ENCODE data around the gene BEST1. TPM values are rescaled to one million over a fixed set of nuclear protein-coding genes. Genes with fewer than 3 reads are reported as not detected.

BEST1 gene
- total RNA-seq, 1 donor from 2014 or later: 2.1 TPM

DNA sequence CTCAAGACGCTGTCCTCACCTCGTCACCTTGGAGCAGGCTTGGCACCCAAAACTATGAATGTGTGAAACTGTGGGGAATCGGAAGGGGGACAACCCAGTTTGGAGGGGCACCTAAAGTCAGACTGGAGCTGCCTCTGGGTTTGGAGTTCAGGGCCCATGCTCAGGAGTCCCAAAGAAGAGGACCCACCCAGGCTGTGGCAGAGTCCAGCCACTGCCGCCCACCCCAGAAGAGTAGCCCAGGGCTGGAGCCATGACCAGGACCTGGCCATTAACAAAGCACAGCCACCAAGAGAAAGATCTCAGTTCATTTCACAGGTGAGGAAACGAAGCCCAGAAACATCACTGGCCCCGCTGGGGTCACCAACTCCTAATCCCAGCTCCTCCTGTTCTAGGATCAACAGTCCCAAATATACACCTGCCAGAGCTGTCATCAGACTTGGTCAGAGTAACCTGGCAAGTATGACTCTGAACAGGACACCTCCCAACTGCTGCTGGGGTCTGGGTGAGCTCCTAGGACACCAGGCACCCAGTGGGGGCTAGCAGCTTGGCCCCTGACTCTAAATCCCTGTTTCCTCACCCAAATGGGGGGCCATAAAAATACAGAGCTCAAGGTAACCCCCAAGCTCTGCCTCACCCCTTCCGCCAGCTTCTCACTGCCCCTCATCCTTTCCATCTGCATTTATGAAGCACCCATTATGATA is 35.5 kb upstream of the BEST1 start:
- Histone ChIP-seq H3K4me3 (ENCODE audit: low read length in 3 of 3) (peak overlapping the region in 1 of 3 donors; percentile 54), H3K27me3 (ENCODE audit: control insufficient read depth in 3 of 3, insufficient read depth in 3 of 3, low read length in 3 of 3) (peaks cover 11 to 21% (median 20%) of the 10 kb centered on the region in 3 donors), H3K9ac (ENCODE audit: low read depth in 1 of 3, low read length in 3 of 3) (no peak overlapping the region), H3K27ac (ENCODE audit: low read depth, low read length) (no peak overlapping the region), H3K4me1 (ENCODE audit: control insufficient read depth in 3 of 3, insufficient read depth in 3 of 3, low read length in 3 of 3) (peaks cover 42 to 45% (median 44%) of the 10 kb centered on the region in 3 donors), H3K36me3 (ENCODE audit: control insufficient read depth in 3 of 3, insufficient read depth in 3 of 3, low read length in 3 of 3) (no peaks in the 10 kb centered on the region), H3K9me3 (ENCODE audit: control insufficient read depth in 3 of 3, low read length in 3 of 3) (no peaks in the 10 kb centered on the region)

DNA sequence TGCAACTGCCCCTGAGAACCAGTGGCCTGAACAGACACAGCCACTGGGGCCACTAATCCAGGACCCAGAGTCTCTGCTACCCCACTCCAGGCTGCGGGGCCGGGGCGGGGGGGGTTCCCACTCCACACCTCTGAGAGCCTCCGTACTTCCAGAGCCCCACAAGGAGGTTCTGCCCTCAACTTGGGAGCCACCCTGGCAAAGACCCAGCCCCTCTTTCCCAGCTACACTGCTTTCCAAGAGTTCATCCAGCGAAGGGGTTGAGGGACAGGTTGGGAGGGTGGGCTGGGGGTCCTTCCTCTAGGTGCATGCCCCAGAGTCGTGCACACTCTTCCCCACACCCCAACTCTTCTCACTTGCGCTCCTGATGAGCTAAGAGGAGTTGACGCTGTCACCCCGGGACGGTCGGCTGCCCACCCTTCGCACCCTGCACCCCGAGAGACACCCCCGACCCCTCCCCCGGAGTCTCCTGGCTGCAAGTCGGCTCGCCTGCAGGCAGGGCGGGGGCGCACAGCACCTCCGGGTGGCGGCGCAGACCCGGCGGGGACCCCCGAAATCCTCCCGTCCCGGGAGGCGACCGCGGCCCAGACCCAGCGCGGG is 33.3 kb upstream of the BEST1 start:
- Histone ChIP-seq H3K27me3 (ENCODE audit: control insufficient read depth in 3 of 3, insufficient read depth in 3 of 3, low read length in 3 of 3) (peaks cover 11 to 32% (median 24%) of the 10 kb centered on the region in 3 donors), H3K4me3 (ENCODE audit: low read length in 3 of 3) (peak overlapping the region; percentile 66 to 70 (median 69)), H3K9me3 (ENCODE audit: control insufficient read depth in 3 of 3, low read length in 3 of 3) (no peaks in the 10 kb centered on the region), H3K9ac (ENCODE audit: low read depth in 1 of 3, low read length in 3 of 3) (peak overlapping the region; percentile 23 to 79 (median 33)), H3K36me3 (ENCODE audit: control insufficient read depth in 3 of 3, insufficient read depth in 3 of 3, low read length in 3 of 3) (no peaks in the 10 kb centered on the region), H3K27ac (ENCODE audit: low read depth, low read length) (peak overlapping the region; percentile 56), H3K4me1 (ENCODE audit: control insufficient read depth in 3 of 3, insufficient read depth in 3 of 3, low read length in 3 of 3) (peaks cover 34 to 41% (median 35%) of the 10 kb centered on the region in 3 donors)

DNA sequence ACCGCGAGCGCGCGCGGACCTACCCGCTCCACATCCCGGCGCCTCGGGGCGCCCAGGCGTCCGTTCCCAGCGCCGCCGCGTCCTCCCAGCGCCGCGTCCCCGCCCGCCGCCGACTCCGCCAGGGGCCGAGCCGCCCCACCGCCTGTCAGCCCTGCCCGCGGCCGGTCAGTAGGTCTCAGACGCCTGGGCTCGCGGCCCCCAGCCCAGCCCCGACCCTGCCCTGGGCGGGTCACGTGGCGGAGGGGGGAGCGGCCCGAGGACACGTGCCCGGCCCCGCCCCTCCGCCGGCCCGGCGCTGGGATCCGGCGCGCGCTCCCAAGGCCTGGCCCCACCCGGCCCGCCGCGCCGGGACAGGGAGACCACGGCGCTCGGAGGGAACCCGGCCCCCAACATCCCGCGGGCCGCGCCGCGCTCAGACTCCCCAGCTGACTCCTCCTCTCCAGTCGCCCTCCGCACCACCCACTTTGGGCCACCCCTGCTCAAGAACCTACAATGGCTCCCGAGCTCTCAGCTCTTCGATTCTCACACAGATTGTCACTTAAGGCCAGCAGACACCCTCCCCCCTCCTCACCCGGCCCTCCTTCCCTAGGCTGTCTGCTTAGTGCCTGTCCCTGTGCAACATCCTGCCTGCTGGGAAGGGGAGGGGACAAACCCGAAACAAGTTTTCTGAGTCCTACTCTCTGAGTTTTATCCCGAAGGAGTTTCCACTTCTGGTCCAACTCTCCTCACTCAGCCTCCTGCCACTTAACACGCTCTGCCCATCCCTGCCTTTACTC is 32.6 kb upstream of the BEST1 start, which contains the start of gene RAB3IL1:
RAB3IL1 (minus strand) TSS at position 233 of the 776 bp plus-strand sequence; CDS start at position 34, 199 bp downstream.
- H3K27ac ChIP-seq (ENCODE audit: low read depth, low read length): peak within 1 kb of the TSS; percentile 71
- no peaks in the 10 kb centered on the region for H3K9me3 ChIP-seq (ENCODE audit: control insufficient read depth in 3 of 3, low read length in 3 of 3)
- peaks cover 11 to 32% (median 24%) of the 10 kb centered on the region in 3 donors for H3K27me3 ChIP-seq (ENCODE audit: control insufficient read depth in 3 of 3, insufficient read depth in 3 of 3, low read length in 3 of 3)
- peak within 1 kb of the TSS; percentile 66 to 70 (median 69) for H3K4me3 ChIP-seq (ENCODE audit: low read length in 3 of 3)
- H3K36me3 ChIP-seq (ENCODE audit: control insufficient read depth in 3 of 3, insufficient read depth in 3 of 3, low read length in 3 of 3): no peaks in the 10 kb centered on the region
- H3K9ac ChIP-seq (ENCODE audit: low read depth in 1 of 3, low read length in 3 of 3): peak within 1 kb of the TSS; percentile 33 to 79 (median 40)
- H3K4me1 ChIP-seq (ENCODE audit: control insufficient read depth in 3 of 3, insufficient read depth in 3 of 3, low read length in 3 of 3): peaks cover 27 to 34% (median 31%) of the 10 kb centered on the region in 3 donors

DNA sequence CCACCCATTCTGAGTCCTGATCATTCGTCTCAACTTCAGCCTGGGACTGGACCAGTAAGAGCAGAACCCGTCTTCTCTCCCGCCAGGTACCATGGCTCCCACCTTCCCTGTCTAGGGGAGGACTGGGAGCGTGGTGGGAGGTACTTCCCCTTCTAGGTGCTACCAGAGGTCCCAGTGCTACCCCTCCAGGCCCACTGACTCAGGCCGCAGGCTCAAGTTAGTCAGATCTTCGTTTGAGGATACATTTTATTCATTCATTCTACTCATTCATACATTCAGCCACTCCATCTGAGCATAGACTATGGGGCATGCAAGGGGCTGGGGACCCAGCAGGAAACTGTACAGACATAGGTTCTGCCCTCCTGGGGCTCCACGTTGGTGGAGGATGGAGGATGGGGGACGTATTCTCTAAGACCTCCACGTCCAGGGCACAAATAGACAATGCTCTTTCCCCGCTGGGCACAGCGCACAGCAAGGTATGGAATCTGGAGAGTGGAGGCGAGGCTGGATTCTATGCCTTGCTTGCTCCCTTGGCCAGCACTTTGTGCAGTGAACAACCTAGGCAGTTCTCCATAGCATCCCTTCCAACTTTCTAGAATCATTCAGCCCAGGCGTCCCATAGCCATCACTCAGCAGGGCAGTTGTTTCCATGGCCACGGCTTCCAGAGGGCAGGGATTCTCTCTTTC is 31.8 kb upstream of the BEST1 start:
- peaks cover 35 to 39% (median 36%) of the 10 kb centered on the region in 3 donors for H3K4me1 ChIP-seq (ENCODE audit: control insufficient read depth in 3 of 3, insufficient read depth in 3 of 3, low read length in 3 of 3)
- peaks cover 11 to 32% (median 24%) of the 10 kb centered on the region in 3 donors for H3K27me3 ChIP-seq (ENCODE audit: control insufficient read depth in 3 of 3, insufficient read depth in 3 of 3, low read length in 3 of 3)
- H3K27ac ChIP-seq (ENCODE audit: low read depth, low read length): peak overlapping the region; percentile 71
- no peak overlapping the region for H3K4me3 ChIP-seq (ENCODE audit: low read length in 3 of 3)
- H3K9me3 ChIP-seq (ENCODE audit: control insufficient read depth in 3 of 3, low read length in 3 of 3): no peaks in the 10 kb centered on the region
- no peaks in the 10 kb centered on the region for H3K36me3 ChIP-seq (ENCODE audit: control insufficient read depth in 3 of 3, insufficient read depth in 3 of 3, low read length in 3 of 3)
- H3K9ac ChIP-seq (ENCODE audit: low read depth in 1 of 3, low read length in 3 of 3): peak overlapping the region in 2 of 3 donors; percentile 8 to 79

DNA sequence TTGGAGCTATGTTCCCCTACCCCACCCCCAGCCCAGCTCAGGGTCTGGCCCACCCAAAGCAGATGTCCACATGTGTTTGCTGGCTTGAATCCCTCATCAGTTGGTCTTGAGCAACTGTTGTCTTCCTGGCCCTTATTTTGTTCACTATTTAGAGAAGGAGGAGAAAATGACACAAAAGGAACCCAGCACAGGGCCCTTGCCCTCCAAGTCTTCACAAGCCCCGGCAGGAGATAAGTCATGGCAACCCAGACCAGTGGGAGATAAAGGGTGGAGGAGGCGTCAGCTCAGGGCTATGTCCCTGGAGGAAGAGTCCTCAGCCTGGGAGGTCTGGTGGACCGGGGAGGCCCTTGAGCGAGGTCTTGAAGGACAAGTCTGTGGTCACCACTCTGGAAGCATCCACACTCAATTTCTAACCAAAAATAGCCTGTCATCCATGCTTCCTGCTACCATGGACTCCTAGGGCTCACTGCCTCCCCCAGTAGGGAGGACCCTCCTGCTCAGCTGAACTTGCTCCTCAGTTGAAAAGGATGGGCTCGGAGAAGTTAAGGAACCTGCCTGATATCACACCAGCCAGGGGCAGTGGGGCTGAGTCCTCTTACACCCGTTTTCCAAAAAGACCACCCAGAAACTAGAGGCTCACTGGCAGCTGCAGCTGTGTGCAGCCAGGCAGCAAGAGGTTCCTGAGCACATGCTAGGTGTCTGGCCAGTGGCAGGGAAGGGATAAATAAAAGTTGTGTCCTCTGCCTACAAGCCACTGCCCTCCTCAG is 31.0 kb upstream of the BEST1 start:
- peaks cover 11 to 32% (median 24%) of the 10 kb centered on the region in 3 donors for H3K27me3 ChIP-seq (ENCODE audit: control insufficient read depth in 3 of 3, insufficient read depth in 3 of 3, low read length in 3 of 3)
- no peaks in the 10 kb centered on the region for H3K9me3 ChIP-seq (ENCODE audit: control insufficient read depth in 3 of 3, low read length in 3 of 3)
- no peak overlapping the region for H3K4me3 ChIP-seq (ENCODE audit: low read length in 3 of 3)
- peaks cover 42 to 46% (median 42%) of the 10 kb centered on the region in 3 donors for H3K4me1 ChIP-seq (ENCODE audit: control insufficient read depth in 3 of 3, insufficient read depth in 3 of 3, low read length in 3 of 3)
- no peaks in the 10 kb centered on the region for H3K36me3 ChIP-seq (ENCODE audit: control insufficient read depth in 3 of 3, insufficient read depth in 3 of 3, low read length in 3 of 3)
- peak overlapping the region; percentile 71 for H3K27ac ChIP-seq (ENCODE audit: low read depth, low read length)
- peak overlapping the region in 1 of 3 donors; percentile 8 for H3K9ac ChIP-seq (ENCODE audit: low read depth in 1 of 3, low read length in 3 of 3)

DNA sequence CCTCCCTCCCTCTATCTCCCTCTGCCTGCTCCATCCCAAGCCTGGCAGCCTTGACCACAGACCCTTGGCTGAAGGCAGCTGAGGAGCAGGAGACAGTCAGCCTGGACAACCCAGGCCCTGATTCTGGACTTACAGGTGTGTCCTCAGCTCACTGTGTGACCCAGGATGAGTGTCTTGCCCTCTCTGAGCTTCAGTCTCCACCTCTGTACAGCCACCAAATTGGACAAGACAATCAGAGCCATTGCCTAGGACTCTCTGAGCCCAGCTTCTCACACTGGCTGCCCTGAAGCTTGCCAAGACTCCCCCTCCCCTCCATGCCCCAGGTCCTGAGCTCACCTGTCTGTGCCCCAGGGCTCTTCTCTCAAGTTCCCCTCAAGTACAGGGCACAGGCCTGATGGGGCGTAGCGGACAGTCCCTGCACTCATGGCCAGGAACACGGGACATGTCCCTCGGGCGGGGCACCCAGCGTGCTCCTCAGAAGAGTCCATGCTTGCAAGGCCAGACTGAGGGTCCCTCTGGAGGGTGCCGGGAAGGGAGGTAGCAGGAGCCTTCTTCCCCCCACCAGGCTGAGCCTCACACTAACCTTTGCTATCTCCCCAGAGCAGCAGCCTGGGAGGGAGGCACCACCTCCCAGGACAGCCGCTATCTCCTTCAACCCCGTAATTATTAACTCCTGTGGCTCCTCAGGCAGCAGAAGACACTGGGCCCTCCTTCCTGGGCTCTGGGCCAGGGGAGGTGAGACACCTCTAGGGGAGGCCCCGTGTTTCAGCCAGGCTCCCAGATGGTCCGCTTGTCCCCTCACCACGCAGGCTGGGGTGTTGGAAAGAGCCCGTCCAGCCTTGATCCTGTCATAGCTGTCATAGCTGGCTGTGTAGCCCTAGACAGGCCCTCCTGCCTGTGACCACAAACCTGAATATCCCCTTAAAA is 30.2 kb upstream of the BEST1 start:
- Histone ChIP-seq H3K4me1 (ENCODE audit: control insufficient read depth in 3 of 3, insufficient read depth in 3 of 3, low read length in 3 of 3) (peaks cover 46 to 51% (median 48%) of the 10 kb centered on the region in 3 donors), H3K36me3 (ENCODE audit: control insufficient read depth in 3 of 3, insufficient read depth in 3 of 3, low read length in 3 of 3) (no peaks in the 10 kb centered on the region), H3K27me3 (ENCODE audit: control insufficient read depth in 3 of 3, insufficient read depth in 3 of 3, low read length in 3 of 3) (peaks cover 11 to 32% (median 24%) of the 10 kb centered on the region in 3 donors), H3K27ac (ENCODE audit: low read depth, low read length) (peak overlapping the region; percentile 71), H3K9ac (ENCODE audit: low read depth in 1 of 3, low read length in 3 of 3) (peak overlapping the region in 1 of 3 donors; percentile 33), H3K4me3 (ENCODE audit: low read length in 3 of 3) (no peak overlapping the region), H3K9me3 (ENCODE audit: control insufficient read depth in 3 of 3, low read length in 3 of 3) (no peaks in the 10 kb centered on the region)

DNA sequence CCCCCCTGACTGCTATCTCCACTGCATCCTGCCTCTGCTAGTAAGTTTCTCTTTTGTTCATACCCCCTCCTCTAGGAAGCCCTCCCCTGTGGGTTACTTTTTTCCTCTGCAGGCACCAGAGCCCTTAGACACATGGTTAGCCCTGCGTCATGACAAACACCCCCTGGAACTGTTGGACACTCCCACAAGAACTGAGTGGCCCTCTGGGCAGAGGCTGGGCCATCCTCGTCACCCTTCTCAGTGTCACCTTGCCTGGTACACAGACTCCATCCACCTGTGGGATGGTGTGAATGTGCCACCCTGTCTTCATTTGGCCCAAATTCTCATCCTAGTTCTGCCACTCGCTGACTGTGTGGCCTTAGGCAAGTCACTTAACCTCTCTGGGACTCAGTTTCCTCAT is 28.7 kb upstream of the BEST1 start:
- no peak overlapping the region for H3K9ac ChIP-seq (ENCODE audit: low read depth in 1 of 3, low read length in 3 of 3)

DNA sequence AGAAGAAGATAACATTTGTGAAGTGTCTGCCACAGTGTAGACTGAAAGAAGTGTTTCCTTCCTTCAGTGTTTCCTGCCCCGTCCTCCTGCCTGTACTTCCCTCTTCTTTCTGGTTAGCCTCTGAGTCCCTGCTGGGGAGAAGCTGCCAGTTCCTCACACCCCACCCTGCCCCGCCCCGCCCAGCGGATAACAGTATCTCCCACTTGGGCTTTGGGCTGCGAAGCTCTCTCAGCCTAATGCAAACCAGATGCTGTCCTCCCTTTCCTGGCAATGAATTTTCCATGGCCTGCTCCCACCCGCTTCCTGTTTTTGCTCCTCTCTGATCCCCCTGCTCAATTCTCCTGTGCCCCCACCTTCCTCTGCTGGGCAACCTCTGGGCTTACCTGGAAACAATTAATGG is 27.6 kb upstream of the BEST1 start:
- Histone ChIP-seq H3K36me3 (ENCODE audit: control insufficient read depth in 3 of 3, insufficient read depth in 3 of 3, low read length in 3 of 3) (no peaks in the 10 kb centered on the region), H3K4me3 (ENCODE audit: low read length in 3 of 3) (no peak overlapping the region), H3K27ac (ENCODE audit: low read depth, low read length) (peak overlapping the region; percentile 89), H3K4me1 (ENCODE audit: control insufficient read depth in 3 of 3, insufficient read depth in 3 of 3, low read length in 3 of 3) (peaks cover 43 to 51% (median 45%) of the 10 kb centered on the region in 3 donors), H3K27me3 (ENCODE audit: control insufficient read depth in 3 of 3, insufficient read depth in 3 of 3, low read length in 3 of 3) (peaks cover 11 to 31% (median 24%) of the 10 kb centered on the region in 3 donors), H3K9ac (ENCODE audit: low read depth in 1 of 3, low read length in 3 of 3) (peak overlapping the region; percentile 0 to 47 (median 8)), H3K9me3 (ENCODE audit: control insufficient read depth in 3 of 3, low read length in 3 of 3) (no peaks in the 10 kb centered on the region)

More for the DNA sequence above, 28.7 kb upstream of the BEST1 start:
- Histone ChIP-seq H3K4me1 (ENCODE audit: control insufficient read depth in 3 of 3, insufficient read depth in 3 of 3, low read length in 3 of 3) (peaks cover 43 to 51% (median 45%) of the 10 kb centered on the region in 3 donors), H3K27ac (ENCODE audit: low read depth, low read length) (no peak overlapping the region), H3K9me3 (ENCODE audit: control insufficient read depth in 3 of 3, low read length in 3 of 3) (no peaks in the 10 kb centered on the region), H3K4me3 (ENCODE audit: low read length in 3 of 3) (no peak overlapping the region), H3K27me3 (ENCODE audit: control insufficient read depth in 3 of 3, insufficient read depth in 3 of 3, low read length in 3 of 3) (peaks cover 11 to 32% (median 24%) of the 10 kb centered on the region in 3 donors), H3K36me3 (ENCODE audit: control insufficient read depth in 3 of 3, insufficient read depth in 3 of 3, low read length in 3 of 3) (no peaks in the 10 kb centered on the region)
